HG03354 (cell line): ENCODE results near the gene TBC1D22A.
"Not testable (repeated sequence)": the region's sequence is repeated elsewhere in the genome, so short reads cannot be mapped to it uniquely, and the experiment has no call there.

Experiments
- ATAC-seq: cut with Tn5 transposase; IDR thresholded peaks from one replicate; pipeline ENCODE4 v1.9.1; 2021; ENCODE audit warnings: mild to moderate bottlenecking; ENCODE audit not compliant: unreplicated experiment, poor library complexity, severe bottlenecking

Gene TBC1D22A

GRCh38 chr22:47170511-47171440 lies 408.3 kb downstream of the TBC1D22A start:
- not testable (repeated sequence) for ATAC-seq

DNA sequence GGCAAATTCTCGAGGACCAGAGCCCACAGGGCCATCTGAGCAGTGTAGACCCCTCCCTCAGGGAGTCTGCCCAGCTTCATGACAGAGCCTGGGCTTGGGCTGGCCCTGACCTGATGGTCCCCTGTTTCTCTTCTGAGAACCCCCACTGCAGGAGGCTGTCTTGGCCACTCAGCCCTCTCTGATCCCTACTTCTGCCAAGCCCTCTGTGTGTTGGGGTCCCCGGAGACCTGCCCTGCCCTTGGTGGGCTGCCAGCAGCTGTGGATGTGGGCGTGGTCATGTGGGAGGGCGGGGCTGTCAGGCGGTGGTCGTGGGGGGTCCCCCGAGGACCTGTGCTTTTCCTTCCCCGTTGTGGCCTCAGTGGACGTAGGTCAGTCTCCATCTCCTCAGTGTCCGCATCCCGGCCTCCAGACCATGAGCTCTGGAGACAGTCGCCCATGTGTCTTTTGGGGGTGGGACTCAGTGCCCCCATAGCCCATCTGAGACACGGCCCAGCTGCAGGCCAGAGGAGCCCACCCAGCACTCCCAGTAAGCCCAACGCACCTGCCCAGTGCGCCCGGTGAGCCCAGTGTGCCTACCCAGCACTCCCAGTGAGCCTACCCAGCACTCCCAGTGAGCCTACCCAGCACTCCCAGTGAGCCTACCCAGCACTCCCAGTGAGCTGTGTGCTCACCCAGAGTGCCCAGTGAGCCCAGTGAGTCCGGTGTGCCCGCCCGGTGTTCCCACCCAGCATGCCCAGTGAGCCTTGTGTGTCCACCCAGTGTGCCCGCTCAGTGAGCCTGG lies 409.2 kb downstream of the TBC1D22A start:
- ATAC-seq = no peak

GRCh38 chr22:47172771-47173534 lies 410.5 kb downstream of the TBC1D22A start:
- ATAC-seq = no peak

GRCh38 chr22:47173535-47174021 lies 411.1 kb downstream of the TBC1D22A start:
- no peak for ATAC-seq

- no peak for ATAC-seq
These were observed 411.6 kb downstream of the TBC1D22A start for GRCh38 chr22:47174096-47174495.

- ATAC-seq = no peak
These were observed 412.2 kb downstream of the TBC1D22A start for GRCh38 chr22:47174671-47175112.

GRCh38 chr22:47175151-47176025 lies 412.9 kb downstream of the TBC1D22A start:
- ATAC-seq = no peak

- ATAC-seq = no peak
These were observed 413.6 kb downstream of the TBC1D22A start for GRCh38 chr22:47176026-47176389.

DNA sequence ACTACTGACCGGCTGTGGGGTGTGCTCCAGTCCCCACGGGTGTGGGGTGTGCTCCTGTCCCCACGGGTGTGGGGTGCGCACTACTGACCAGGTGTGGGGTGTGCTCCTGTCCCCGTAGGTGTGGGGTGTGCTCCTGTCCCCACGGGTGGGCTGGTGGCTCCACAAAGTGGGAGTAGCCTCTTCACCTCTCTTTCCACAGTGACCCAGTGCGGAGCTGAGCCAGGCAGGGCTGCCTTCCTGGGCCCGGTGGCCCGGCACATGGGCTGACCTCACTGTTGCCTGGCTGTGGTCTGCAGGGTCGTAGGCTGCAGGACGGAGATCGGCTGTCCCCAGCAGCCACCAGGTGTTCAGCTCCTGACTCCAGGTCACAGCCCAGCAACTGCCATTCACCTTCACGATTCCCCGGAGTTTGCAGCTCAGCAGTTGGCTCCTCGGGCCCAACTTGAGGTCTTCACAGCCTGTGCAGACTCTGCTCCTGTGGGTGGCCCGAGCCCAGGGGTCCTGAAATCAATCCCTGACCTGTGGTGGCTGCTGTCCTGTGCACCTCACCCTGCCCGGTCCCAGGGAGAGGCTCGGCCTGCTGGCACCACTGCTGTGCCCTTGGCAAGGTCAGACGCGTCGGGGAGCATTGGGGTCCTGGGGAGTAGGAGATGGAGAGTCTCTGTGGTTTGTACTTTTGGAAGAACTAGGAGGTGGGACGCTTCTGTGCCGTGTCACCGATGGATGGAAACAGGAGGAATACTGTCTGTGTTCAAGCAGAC lies 414.3 kb downstream of the TBC1D22A start:
- ATAC-seq = no peak

- no peak for ATAC-seq
These were observed 414.9 kb downstream of the TBC1D22A start for GRCh38 chr22:47177334-47177815.

GRCh38 chr22:47178339-47178738 lies 415.9 kb downstream of the TBC1D22A start:
- no peak for ATAC-seq

GRCh38 chr22:47180796-47181195 lies 418.3 kb downstream of the TBC1D22A start:
- ATAC-seq = no peak

- no peak for ATAC-seq
These were observed 424.9 kb downstream of the TBC1D22A start for GRCh38 chr22:47187176-47187957.

DNA sequence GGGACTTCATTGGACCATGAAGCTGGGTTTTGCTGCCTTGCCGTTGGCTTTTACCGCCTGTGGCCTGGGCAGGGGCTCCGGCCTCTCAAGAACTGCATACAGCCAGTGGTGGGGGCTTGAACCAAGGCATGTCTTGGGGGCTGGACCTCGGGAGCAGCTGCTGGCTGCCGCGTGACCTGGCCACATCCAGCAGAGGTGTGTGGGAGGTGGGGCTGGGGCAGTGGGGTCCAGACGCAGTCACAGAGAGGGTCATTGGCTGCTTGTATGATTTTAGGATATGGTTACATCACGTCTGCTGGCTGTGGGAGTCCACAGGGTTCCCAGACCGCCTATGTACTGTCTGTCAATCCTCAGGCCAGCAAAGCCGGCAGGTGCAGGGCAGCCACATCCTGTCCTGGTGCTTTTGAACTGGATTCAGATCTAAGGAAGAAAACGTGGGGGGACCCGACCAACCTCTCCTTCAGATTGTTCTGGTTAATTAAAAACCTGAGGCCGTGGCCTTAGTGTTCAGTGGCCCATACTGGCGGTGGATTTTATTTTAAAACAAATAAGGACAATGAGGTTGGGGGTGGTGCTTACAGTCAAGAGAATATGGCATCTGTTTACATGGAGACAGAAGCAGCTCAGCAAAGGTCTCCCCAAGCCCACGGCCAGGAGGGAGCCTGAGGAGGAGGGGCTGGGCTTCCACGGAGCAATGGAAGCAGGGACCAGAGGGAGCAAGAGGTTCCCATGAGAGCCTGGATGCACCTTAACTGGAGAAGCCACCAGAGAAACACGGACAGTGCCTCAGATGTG lies 426.0 kb downstream of the TBC1D22A start:
- no peak for ATAC-seq

GRCh38 chr22:47189056-47189916 lies 426.8 kb downstream of the TBC1D22A start:
- no peak for ATAC-seq
